ENCODE results near the gene ATP10B. TPM values are rescaled to one million over a fixed set of nuclear protein-coding genes. Genes with fewer than 3 reads are reported as not detected.

Gene ATP10B
- polyA plus RNA-seq, 1 donor from 2014 or later, result 1.9 TPM

DNA sequence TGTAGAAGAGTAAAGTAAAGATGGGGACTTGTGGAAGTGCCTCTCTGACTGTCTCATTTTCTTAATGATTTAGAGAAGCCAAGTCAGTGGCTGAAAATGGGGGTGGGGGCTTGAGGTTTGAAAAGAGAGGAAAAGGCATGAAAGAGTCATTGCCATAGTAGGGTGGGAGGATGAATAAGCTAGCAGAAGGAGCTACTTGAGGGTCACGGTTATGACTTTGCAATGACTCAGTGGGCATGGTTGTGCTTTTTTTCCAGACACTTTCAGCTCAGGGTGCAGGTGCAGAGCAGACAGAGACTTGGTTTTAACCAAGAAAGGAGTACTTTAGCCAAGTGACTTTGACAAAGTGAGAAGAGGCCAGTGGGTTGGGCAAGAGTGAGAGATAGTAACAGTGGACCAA, 312.6 kb downstream of the ATP10B start:
- H3K79me2 ChIP-seq (replicated peaks; ENCODE audit: insufficient read depth, low read length), result no peaks in the 10 kb centered on the region
- H3K27me3 ChIP-seq (ENCODE audit: insufficient read depth, low read depth, low read length), result no peaks in the 10 kb centered on the region
- H3F3A ChIP-seq (ENCODE audit: insufficient read depth, low read length, poor library complexity, severe bottlenecking), result no peaks in the 10 kb centered on the region
- H3K9me2 ChIP-seq (ENCODE audit: insufficient read depth, low read length), result no peaks in the 10 kb centered on the region
- no peaks in the 10 kb centered on the region for H3K9me3 ChIP-seq (ENCODE audit: low read length)
- no peak overlapping the region for H3K4me2 ChIP-seq (ENCODE audit: low read length)
- no peaks in the 10 kb centered on the region for H4K20me1 ChIP-seq (ENCODE audit: insufficient read depth)
- no peak overlapping the region for H3K27ac ChIP-seq (ENCODE audit: low read length)
- no peak overlapping the region for H2AFZ ChIP-seq (ENCODE audit: low read depth, low read length)
- H3K4me3 ChIP-seq (ENCODE audit: low read length), result no peak overlapping the region
- TF ChIP-seq, protein P1, sequence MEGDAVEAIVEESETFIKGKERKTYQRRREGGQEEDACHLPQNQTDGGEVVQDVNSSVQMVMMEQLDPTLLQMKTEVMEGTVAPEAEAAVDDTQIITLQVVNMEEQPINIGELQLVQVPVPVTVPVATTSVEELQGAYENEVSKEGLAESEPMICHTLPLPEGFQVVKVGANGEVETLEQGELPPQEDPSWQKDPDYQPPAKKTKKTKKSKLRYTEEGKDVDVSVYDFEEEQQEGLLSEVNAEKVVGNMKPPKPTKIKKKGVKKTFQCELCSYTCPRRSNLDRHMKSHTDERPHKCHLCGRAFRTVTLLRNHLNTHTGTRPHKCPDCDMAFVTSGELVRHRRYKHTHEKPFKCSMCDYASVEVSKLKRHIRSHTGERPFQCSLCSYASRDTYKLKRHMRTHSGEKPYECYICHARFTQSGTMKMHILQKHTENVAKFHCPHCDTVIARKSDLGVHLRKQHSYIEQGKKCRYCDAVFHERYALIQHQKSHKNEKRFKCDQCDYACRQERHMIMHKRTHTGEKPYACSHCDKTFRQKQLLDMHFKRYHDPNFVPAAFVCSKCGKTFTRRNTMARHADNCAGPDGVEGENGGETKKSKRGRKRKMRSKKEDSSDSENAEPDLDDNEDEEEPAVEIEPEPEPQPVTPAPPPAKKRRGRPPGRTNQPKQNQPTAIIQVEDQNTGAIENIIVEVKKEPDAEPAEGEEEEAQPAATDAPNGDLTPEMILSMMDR (IDR thresholded peaks at IDR 0.05; ENCODE audit: poor library complexity, severe bottlenecking), result no peak
- TF ChIP-seq, protein P2, sequence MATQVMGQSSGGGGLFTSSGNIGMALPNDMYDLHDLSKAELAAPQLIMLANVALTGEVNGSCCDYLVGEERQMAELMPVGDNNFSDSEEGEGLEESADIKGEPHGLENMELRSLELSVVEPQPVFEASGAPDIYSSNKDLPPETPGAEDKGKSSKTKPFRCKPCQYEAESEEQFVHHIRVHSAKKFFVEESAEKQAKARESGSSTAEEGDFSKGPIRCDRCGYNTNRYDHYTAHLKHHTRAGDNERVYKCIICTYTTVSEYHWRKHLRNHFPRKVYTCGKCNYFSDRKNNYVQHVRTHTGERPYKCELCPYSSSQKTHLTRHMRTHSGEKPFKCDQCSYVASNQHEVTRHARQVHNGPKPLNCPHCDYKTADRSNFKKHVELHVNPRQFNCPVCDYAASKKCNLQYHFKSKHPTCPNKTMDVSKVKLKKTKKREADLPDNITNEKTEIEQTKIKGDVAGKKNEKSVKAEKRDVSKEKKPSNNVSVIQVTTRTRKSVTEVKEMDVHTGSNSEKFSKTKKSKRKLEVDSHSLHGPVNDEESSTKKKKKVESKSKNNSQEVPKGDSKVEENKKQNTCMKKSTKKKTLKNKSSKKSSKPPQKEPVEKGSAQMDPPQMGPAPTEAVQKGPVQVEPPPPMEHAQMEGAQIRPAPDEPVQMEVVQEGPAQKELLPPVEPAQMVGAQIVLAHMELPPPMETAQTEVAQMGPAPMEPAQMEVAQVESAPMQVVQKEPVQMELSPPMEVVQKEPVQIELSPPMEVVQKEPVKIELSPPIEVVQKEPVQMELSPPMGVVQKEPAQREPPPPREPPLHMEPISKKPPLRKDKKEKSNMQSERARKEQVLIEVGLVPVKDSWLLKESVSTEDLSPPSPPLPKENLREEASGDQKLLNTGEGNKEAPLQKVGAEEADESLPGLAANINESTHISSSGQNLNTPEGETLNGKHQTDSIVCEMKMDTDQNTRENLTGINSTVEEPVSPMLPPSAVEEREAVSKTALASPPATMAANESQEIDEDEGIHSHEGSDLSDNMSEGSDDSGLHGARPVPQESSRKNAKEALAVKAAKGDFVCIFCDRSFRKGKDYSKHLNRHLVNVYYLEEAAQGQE (IDR thresholded peaks at IDR 0.05; ENCODE audit: borderline replicate concordance), result no peak
- no peak for TF ChIP-seq RAD21 (conservative IDR thresholded peaks at IDR 0.05)
- TF ChIP-seq POLR2AphosphoS5 (IDR thresholded peaks at IDR 0.05), result no peak
- no peak for TF ChIP-seq SMC3 (conservative IDR thresholded peaks at IDR 0.05; ENCODE audit: poor library complexity)
- H3K9ac ChIP-seq (ENCODE audit: low read length), result no peak overlapping the region
- no peaks in the 10 kb centered on the region for H3K36me3 ChIP-seq (ENCODE audit: insufficient read depth, low read length)

DNA sequence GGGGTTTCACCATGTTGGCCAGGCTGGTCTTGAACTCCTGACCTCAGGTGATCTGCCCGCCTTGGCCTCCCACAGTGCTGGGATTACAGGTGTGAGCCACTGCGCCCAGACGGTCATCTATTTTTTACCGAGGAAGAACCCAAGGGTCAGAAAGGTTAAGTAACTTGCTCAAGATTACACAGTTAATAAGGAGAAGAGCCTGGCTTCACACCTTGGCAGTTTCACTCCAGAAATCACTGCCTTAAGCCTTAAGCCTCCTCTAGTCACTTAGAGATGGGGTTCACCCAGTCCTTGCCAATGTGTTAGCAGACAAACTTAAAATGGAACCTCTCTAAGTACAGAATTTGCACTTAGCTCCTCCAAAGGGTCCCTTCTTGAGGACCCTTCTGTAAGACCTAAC, 314.1 kb downstream of the ATP10B start:
- no peak overlapping the region for H3K4me2 ChIP-seq (ENCODE audit: low read length)
- H3K4me3 ChIP-seq (ENCODE audit: low read length), result no peak overlapping the region
- no peak overlapping the region for H3K9ac ChIP-seq (ENCODE audit: low read length)
- H3K27me3 ChIP-seq (ENCODE audit: insufficient read depth, low read depth, low read length), result no peaks in the 10 kb centered on the region
- TF ChIP-seq SMC3 (conservative IDR thresholded peaks at IDR 0.05; ENCODE audit: poor library complexity) (no peak), EZH2 (IDR thresholded peaks at IDR 0.05; ENCODE audit: borderline replicate concordance, insufficient read depth, low read length, poor library complexity, severe bottlenecking) (no peak), POLR2AphosphoS5 (IDR thresholded peaks at IDR 0.05) (no peak), EP300 (conservative IDR thresholded peaks at IDR 0.05; ENCODE audit: poor library complexity, severe bottlenecking) (no peak), TAF1 (IDR thresholded peaks at IDR 0.05; ENCODE audit: low read depth) (no peak), MXI1 (conservative IDR thresholded peaks at IDR 0.05; ENCODE audit: poor library complexity, severe bottlenecking) (no peak), RAD21 (conservative IDR thresholded peaks at IDR 0.05) (no peak)
- TF ChIP-seq, protein P1 (IDR thresholded peaks at IDR 0.05; ENCODE audit: poor library complexity, severe bottlenecking), result no peak
- TF ChIP-seq, protein P2 (IDR thresholded peaks at IDR 0.05; ENCODE audit: borderline replicate concordance), result no peak
- H3K9me3 ChIP-seq (ENCODE audit: low read length), result no peaks in the 10 kb centered on the region
- no peaks in the 10 kb centered on the region for H3K9me2 ChIP-seq (ENCODE audit: insufficient read depth, low read length)
- H3F3A ChIP-seq (ENCODE audit: insufficient read depth, low read length, poor library complexity, severe bottlenecking), result no peaks in the 10 kb centered on the region
- no peaks in the 10 kb centered on the region for H3K79me2 ChIP-seq (replicated peaks; ENCODE audit: insufficient read depth, low read length)
- no peaks in the 10 kb centered on the region for H3K36me3 ChIP-seq (ENCODE audit: insufficient read depth, low read length)
- no peaks in the 10 kb centered on the region for H4K20me1 ChIP-seq (ENCODE audit: insufficient read depth)
- H3K27ac ChIP-seq (ENCODE audit: low read length), result no peak overlapping the region
- no peak overlapping the region for H2AFZ ChIP-seq (ENCODE audit: low read depth, low read length)

All from neural cell (in vitro differentiated cells).